LNCaP clone FGC (cell line): ENCODE measurements around the gene UBE2F.

Source experiments
- DNase-seq: peaks from one replicate; pipeline ENCODE4 v3.0.0-alpha.2; 2011; ENCODE audit warnings: low read depth
- H3K4me3 ChIP-seq: 2 replicates; pipeline ENCODE4 v1.5.1; 2011; ENCODE audit warnings: mild to moderate bottlenecking, low read depth, low read length, control low read depth
- CTCF ChIP-seq: IDR thresholded peaks from 2 replicates; pipeline ENCODE4 v1.5.1; 2012; ENCODE audit warnings: mild to moderate bottlenecking; ENCODE audit not compliant: control insufficient read depth, insufficient read depth; ENCODE audit errors: extremely low read depth

Gene UBE2F

GRCh38 chr2:238082151-238082550 is 115.3 kb downstream of the UBE2F start:
- no peak for DNase-seq
- H3K4me3 ChIP-seq, result no peak overlapping the region
- TF ChIP-seq CTCF, result no peak

GRCh38 chr2:238082827-238083226 is 116.0 kb downstream of the UBE2F start:
- H3K4me3 ChIP-seq, result no peak overlapping the region
- DNase-seq, result no peak
- TF ChIP-seq CTCF, result no peak

GRCh38 chr2:238083919-238084318 is 117.1 kb downstream of the UBE2F start:
- no peak overlapping the region for H3K4me3 ChIP-seq
- DNase-seq, result no peak
- no peak for TF ChIP-seq CTCF

GRCh38 chr2:238084761-238085160 is 117.9 kb downstream of the UBE2F start:
- no peak overlapping the region for H3K4me3 ChIP-seq
- TF ChIP-seq CTCF, result no peak
- no peak for DNase-seq

- no peak for TF ChIP-seq CTCF
- DNase-seq, result no peak
- no peak overlapping the region for H3K4me3 ChIP-seq
Observed at GRCh38 chr2:238085899-238086298, 119.1 kb downstream of the UBE2F start.

GRCh38 chr2:238087211-238087610 is 120.4 kb downstream of the UBE2F start:
- no peak overlapping the region for H3K4me3 ChIP-seq
- DNase-seq, result no peak
- no peak for TF ChIP-seq CTCF

GRCh38 chr2:238090887-238091286 is 124.1 kb downstream of the UBE2F start:
- DNase-seq, result no peak
- H3K4me3 ChIP-seq, result no peak overlapping the region
- TF ChIP-seq CTCF, result no peak
